Liver (tissue), 9 donors: ENCODE measurements around the gene COL20A1. TPM values are rescaled to one million over a fixed set of nuclear protein-coding genes. Genes with fewer than 3 reads are reported as not detected.

Experiments
- DNase-seq: peaks from one replicate; pipeline ENCODE4 v3.0.0-alpha.2; 2017; ENCODE audit warnings: low spot score
- H3K27ac ChIP-seq, 2 donors: one replicate each; pipeline ENCODE4 v1.7.0; 2013; ENCODE audit warnings: inconsistent platforms in 2 of 2, low read length in 2 of 2, control low read depth in 1 of 2, low read depth in 1 of 2, mild to moderate bottlenecking in 1 of 2
- H3K27me3 ChIP-seq, 4 donors: one replicate each; pipeline versions ENCODE4 v1.6.1 to v1.7.0; 2013; ENCODE audit warnings: low read length in 3 of 4, inconsistent platforms in 1 of 4, mild to moderate bottlenecking in 1 of 4, moderate library complexity in 1 of 4; ENCODE audit not compliant: control insufficient read depth in 4 of 4, insufficient read depth in 4 of 4
- H3K36me3 ChIP-seq, 4 donors: one replicate each; pipeline versions ENCODE4 v1.6.1 to v1.7.0; 2013; ENCODE audit warnings: low read length in 3 of 4, mild to moderate bottlenecking in 3 of 4, low read depth in 1 of 4, moderate library complexity in 1 of 4; ENCODE audit not compliant: control insufficient read depth in 4 of 4, insufficient read depth in 3 of 4
- H3K4me1 ChIP-seq, 4 donors: one replicate each; pipeline versions ENCODE4 v1.6.1 to v1.7.0; 2013; ENCODE audit warnings: low read length in 3 of 4, mild to moderate bottlenecking in 3 of 4, moderate library complexity in 1 of 4; ENCODE audit not compliant: control insufficient read depth in 4 of 4, insufficient read depth in 4 of 4
- H3K4me3 ChIP-seq, 3 donors: one replicate each; pipeline versions ENCODE4 v1.6.1 to v1.7.0; 2013; ENCODE audit warnings: low read length in 3 of 3, control low read depth in 1 of 3, low read depth in 1 of 3, mild to moderate bottlenecking in 1 of 3
- H3K9ac ChIP-seq, 2 donors: one replicate each; pipeline ENCODE4 v1.7.0; 2013; ENCODE audit warnings: low read length in 2 of 2, mild to moderate bottlenecking in 2 of 2, moderate library complexity in 2 of 2, control low read depth in 1 of 2, low read depth in 1 of 2
- H3K9me3 ChIP-seq, 4 donors: one replicate each; pipeline versions ENCODE4 v1.6.1 to v1.7.0; 2013; ENCODE audit warnings: low read length in 3 of 4; ENCODE audit not compliant: control insufficient read depth in 4 of 4
- EGR1 ChIP-seq, 2 donors: IDR thresholded peaks; 2 replicates each; pipeline ENCODE4 v1.6.1; 2016 to 2018; ENCODE audit warnings: antibody characterized with exemption in 2 of 2, low read depth in 2 of 2
- GABPA ChIP-seq, 2 donors: IDR thresholded peaks in 1 of 2; conservative IDR thresholded peaks in 1 of 2; 2 replicates each; pipeline ENCODE4 v1.6.1; 2016; ENCODE audit warnings: antibody characterized with exemption in 2 of 2, mild to moderate bottlenecking in 1 of 2, moderate library complexity in 1 of 2
- HNF4G ChIP-seq: IDR thresholded peaks from 2 replicates; pipeline ENCODE4 v1.6.1; 2016; ENCODE audit warnings: antibody characterized with exemption
- JUND ChIP-seq, 2 donors: IDR thresholded peaks; 2 replicates each; pipeline ENCODE4 v1.6.1; 2016; ENCODE audit warnings: antibody characterized with exemption in 2 of 2
- NR2F2 ChIP-seq: IDR thresholded peaks from 2 replicates; pipeline ENCODE4 v1.6.1; 2016; ENCODE audit warnings: antibody characterized with exemption
- RAD21 ChIP-seq, 2 donors: IDR thresholded peaks; 2 replicates each; pipeline ENCODE4 v1.6.1; 2016; ENCODE audit warnings: antibody characterized with exemption in 2 of 2, mild to moderate bottlenecking in 2 of 2
- REST ChIP-seq: IDR thresholded peaks from 2 replicates; pipeline ENCODE4 v1.6.1; 2016; ENCODE audit warnings: antibody characterized with exemption, mild to moderate bottlenecking
- RXRA ChIP-seq, 2 donors: IDR thresholded peaks; 2 replicates each; pipeline ENCODE4 v1.6.1; 2017 to 2018; ENCODE audit warnings: antibody characterized with exemption in 2 of 2, mild to moderate bottlenecking in 1 of 2
- SP1 ChIP-seq: IDR thresholded peaks from 2 replicates; pipeline ENCODE4 v1.6.1; 2018; ENCODE audit warnings: antibody characterized with exemption, mild to moderate bottlenecking
- YY1 ChIP-seq: IDR thresholded peaks from 2 replicates; pipeline ENCODE4 v1.6.1; 2016; ENCODE audit warnings: antibody characterized with exemption, mild to moderate bottlenecking
- ZBTB33 ChIP-seq: IDR thresholded peaks from 2 replicates; pipeline ENCODE4 v1.6.1; 2016; ENCODE audit warnings: antibody characterized with exemption
- WGBS: extraction: QIAGEN DNeasy Blood & Tissue Kit; methylation state at CpG from one replicate; pipeline ENCODE4 v1.1.7; 2013; 5-methylcytosine and 5-hydroxymethylcytosine counted together
- polyA plus RNA-seq, 2 donors: library from polyadenylated mRNA; stranded (reverse) in 1 of 2; unstranded in 1 of 2; fragments of 200-250 nt in 1 of 2; fragments of >200 nt in 1 of 2; fragmentation: Nextera tagmentation in 1 of 2; extraction: Ambion mirVana in 1 of 2; gene quantifications; one replicate each; pipeline versions ENCODE4 v1.2.1 to v1.2.3, GENCODE V29; 2013 to 2015
- total RNA-seq, 2 donors: library from RNA; depleted of rRNA; stranded (reverse); fragments of >200 nt; gene quantifications; one replicate each; pipeline ENCODE4 v1.2.3, GENCODE V29; 2014
- TF ChIP-seq, protein P1 (sequence below): fragments of 150-350 bp; IDR thresholded peaks from 2 replicates; pipeline ENCODE4 v1.5.1; 2017; ENCODE audit warnings: improper control_type of control experiment, low read depth, low read length; ENCODE audit not compliant: missing input control
- donor health status: healthy.
- donor health status: healthy.
- donor health status: healthy.
- donor health status: healthy.
- donor health status: healthy.

The COL20A1 gene
- total and polyA plus RNA-seq, 4 donors: not detected

DNA sequence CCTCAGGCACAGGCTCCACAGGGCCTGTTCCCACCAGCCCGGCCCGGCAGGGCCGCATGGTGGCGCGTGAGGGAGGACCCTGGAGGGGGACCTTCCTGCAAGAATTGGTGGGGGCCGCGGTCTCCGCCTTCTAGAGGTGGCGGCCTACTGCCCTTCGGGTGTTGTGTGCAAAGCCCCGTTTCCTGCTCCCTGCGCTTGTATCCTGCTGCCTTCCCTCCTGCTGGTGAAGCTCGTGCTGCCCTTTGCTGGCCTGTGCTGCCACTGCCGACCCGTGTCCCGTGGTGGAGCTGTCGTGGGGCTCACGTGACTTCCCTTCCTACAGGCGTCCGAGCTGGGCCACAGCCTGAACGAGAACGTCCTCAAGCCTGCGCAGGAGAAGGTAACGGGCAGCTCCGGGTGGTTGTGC lies 8.4 kb upstream of the COL20A1 start (continued):
- no peak for TF ChIP-seq HNF4G

GRCh38 chr20:63284981-63285524 lies 7.9 kb upstream of the COL20A1 start:
- H3K27ac ChIP-seq: no peak overlapping the region
- 91% methylated on average over 13 of the region's 13 CpGs for WGBS
- DNase-seq: no peak
- H3K4me1 ChIP-seq: no peaks in the 10 kb centered on the region
- H3K4me3 ChIP-seq: no peak overlapping the region
- no peaks in the 10 kb centered on the region for H3K9me3 ChIP-seq
- H3K9ac ChIP-seq: no peak overlapping the region
- no peaks in the 10 kb centered on the region for H3K27me3 ChIP-seq
- H3K36me3 ChIP-seq: peaks cover 5 to 59% (median 13%) of the 10 kb centered on the region in 4 donors
- no peak for TF ChIP-seq RXRA (IDR thresholded peaks at IDR 0.05)
- no peak for TF ChIP-seq ZBTB33
- TF ChIP-seq JUND (IDR thresholded peaks at IDR 0.05): no peak
- no peak for TF ChIP-seq GABPA (IDR thresholded peaks at IDR 0.05 in 1 of 2, conservative IDR thresholded peaks at IDR 0.05 in 1 of 2)
- TF ChIP-seq EGR1 (IDR thresholded peaks at IDR 0.05; ENCODE audit: low read depth in 2 of 2): no peak
- TF ChIP-seq, protein P1, sequence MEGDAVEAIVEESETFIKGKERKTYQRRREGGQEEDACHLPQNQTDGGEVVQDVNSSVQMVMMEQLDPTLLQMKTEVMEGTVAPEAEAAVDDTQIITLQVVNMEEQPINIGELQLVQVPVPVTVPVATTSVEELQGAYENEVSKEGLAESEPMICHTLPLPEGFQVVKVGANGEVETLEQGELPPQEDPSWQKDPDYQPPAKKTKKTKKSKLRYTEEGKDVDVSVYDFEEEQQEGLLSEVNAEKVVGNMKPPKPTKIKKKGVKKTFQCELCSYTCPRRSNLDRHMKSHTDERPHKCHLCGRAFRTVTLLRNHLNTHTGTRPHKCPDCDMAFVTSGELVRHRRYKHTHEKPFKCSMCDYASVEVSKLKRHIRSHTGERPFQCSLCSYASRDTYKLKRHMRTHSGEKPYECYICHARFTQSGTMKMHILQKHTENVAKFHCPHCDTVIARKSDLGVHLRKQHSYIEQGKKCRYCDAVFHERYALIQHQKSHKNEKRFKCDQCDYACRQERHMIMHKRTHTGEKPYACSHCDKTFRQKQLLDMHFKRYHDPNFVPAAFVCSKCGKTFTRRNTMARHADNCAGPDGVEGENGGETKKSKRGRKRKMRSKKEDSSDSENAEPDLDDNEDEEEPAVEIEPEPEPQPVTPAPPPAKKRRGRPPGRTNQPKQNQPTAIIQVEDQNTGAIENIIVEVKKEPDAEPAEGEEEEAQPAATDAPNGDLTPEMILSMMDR: no peak
- TF ChIP-seq NR2F2: no peak
- no peak for TF ChIP-seq HNF4G
- TF ChIP-seq YY1: no peak
- TF ChIP-seq SP1: no peak
- TF ChIP-seq RAD21 (IDR thresholded peaks at IDR 0.05): no peak
- TF ChIP-seq REST: no peak
